SH-SY5Y (cell line): ENCODE measurements around the gene TEKT3.

Source experiments
- GATA2 ChIP-seq: IDR thresholded peaks from 2 replicates; pipeline ENCODE4 v1.6.1; 2011; ENCODE audit warnings: mild to moderate bottlenecking, low read depth, low read length
- GATA3 ChIP-seq: IDR thresholded peaks from 2 replicates; pipeline ENCODE4 v1.6.1; 2011; ENCODE audit warnings: low read depth, mild to moderate bottlenecking, low read length, moderate library complexity

DNA sequence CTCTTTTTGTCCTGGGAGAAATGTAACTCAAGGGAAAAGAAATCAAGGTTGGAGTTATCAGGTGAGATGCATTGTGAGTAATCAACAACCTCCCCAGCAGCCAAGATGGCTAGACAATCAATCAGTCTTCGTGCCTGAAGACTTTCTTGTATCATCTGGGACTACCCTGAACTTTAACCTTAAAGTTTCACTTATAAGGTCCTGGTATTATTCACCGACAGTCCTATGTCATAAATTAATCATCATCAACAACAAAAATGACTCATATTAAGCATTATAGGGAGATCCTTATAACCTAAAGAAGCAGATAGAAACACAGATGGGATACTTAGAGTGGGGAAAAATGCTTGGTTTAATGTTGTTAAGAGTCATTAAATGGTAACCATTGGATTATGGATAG is 7.7 kb upstream of the TEKT3 start:
- TF ChIP-seq GATA3 (no peak), GATA2 (no peak)
